Gastrocnemius medialis (tissue), 4 donors: Measurements from ENCODE around the gene CNOT10. TPM values are rescaled to one million over a fixed set of nuclear protein-coding genes. Genes with fewer than 3 reads are reported as not detected.
A peak's percentile ranks its signal among the peaks of the same experiment; 100 is the strongest.

Experiments
- ATAC-seq, 2 donors: fragments of 150-250 bp; one replicate each; pipeline ENCODE4 v1.9.1; 2016
- DNase-seq, 2 donors: peaks; one replicate each; pipeline ENCODE4 v3.0.0-alpha.2; 2019
- H3K27ac ChIP-seq, 4 donors: fragments of 200-600 bp; sonication (generic); 1 replicate in 1 of 4; 2 replicates in 3 of 4; pipeline ENCODE4 v1.5.1; 2016 to 2018; ENCODE audit warnings: mild to moderate bottlenecking in 2 of 4, moderate library complexity in 1 of 4
- H3K27me3 ChIP-seq, 3 donors: fragments of 200-600 bp; sonication (generic) in 2 of 3; 1 replicate in 1 of 3; 2 replicates in 2 of 3; pipeline versions ENCODE4 v1.5.1 to v1.6.0; 2016 to 2019; ENCODE audit warnings: mild to moderate bottlenecking in 1 of 3, moderate library complexity in 1 of 3
- H3K36me3 ChIP-seq, 2 donors: fragments of 200-600 bp; sonication (generic) in 1 of 2; one replicate each; pipeline ENCODE4 v1.5.1; 2017 to 2018
- H3K4me1 ChIP-seq, 2 donors: fragments of 200-600 bp; sonication (generic) in 1 of 2; one replicate each; pipeline ENCODE4 v1.5.1; 2016 to 2017; ENCODE audit warnings: mild to moderate bottlenecking in 2 of 2
- H3K4me3 ChIP-seq, 4 donors: fragments of 200-600 bp; sonication (generic) in 3 of 4; 1 replicate in 1 of 4; 2 replicates in 3 of 4; pipeline ENCODE4 v1.5.1; 2016 to 2019; ENCODE audit warnings: mild to moderate bottlenecking in 2 of 4
- H3K9me3 ChIP-seq, 3 donors: fragments of 200-600 bp; sonication (generic) in 2 of 3; 1 replicate in 1 of 3; 2 replicates in 2 of 3; pipeline ENCODE4 v1.5.1; 2016 to 2019
- POLR2A ChIP-seq, 2 donors: fragments of 450-650 bp; IDR thresholded peaks; one replicate each; pipeline ENCODE4 v1.6.1; 2017; ENCODE audit warnings: antibody characterized with exemption in 2 of 2, mild to moderate bottlenecking in 2 of 2, moderate library complexity in 2 of 2
- in situ Hi-C, 4 donors: fragments of 200-750 bp; cut with MboI; loops; one replicate each; pipeline versions ENCODE4 v1.15.0 to v1.8.0; 2017; ENCODE audit warnings: low sequenced_read_pairs in 4 of 4
- intact Hi-C: fragments of 100-400 bp; cut with DNase I; formaldehyde crosslinking; loops from one replicate; pipeline ENCODE4 v1.15.1; 2023; ENCODE audit warnings: low total_unique reads
- total RNA-seq, 4 donors: library from RNA; depleted of rRNA; stranded (reverse); fragments of >200 nt; gene quantifications; one replicate each; pipeline versions ENCODE4 v1.1.0 to v1.2.3, GENCODE V29; 2016
- TF ChIP-seq, protein P1 (sequence below), 5 experiments: fragments of 450-650 bp in 3 of 5; fragments of 200-600 bp in 2 of 5; sonication (generic) in 2 of 5; IDR thresholded peaks in 4 of 5; conservative IDR thresholded peaks in 1 of 5; 1 replicate in 4 of 5; 2 replicates in 1 of 5; pipeline ENCODE4 v1.5.1; 2016 to 2019; ENCODE audit warnings: antibody characterized with exemption in 5 of 5, mild to moderate bottlenecking in 3 of 5, moderate library complexity in 3 of 5

The CNOT10 gene
- total RNA-seq, 4 donors from 2014 or later, result 10.2 to 16.8 (median 10.9) TPM

DNA sequence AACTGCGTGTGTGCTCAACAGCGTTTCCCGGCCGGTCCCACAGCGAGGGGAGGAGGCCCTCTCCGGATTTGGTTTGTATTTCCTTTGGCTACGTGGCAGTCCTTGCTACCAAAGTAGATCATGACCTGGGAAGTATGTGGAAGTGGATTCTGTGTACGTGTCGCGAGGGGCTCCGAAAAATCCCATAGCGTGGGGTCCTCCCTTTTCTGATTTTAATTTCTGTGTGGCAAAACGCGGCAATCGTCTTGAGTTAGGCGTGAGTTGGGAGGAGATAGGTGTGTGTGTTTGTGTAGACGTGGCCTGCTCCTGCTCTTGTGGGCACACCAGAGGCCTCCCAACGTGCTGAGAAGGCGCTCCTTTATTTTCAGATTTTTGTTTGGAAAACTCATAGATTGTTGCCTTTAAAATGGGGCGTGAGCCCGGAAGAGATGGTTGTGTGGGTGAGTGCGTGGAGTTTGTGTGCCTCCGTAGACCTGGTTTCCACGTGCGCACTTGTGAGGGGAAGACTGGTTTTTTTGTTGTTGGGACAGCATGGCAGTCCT is 134.1 kb downstream of the CNOT10 start:
- Histone ChIP-seq H3K27me3 (peaks cover 58 to 77% (median 72%) of the 10 kb centered on the region in 3 donors), H3K9me3 (no peaks in the 10 kb centered on the region), H3K4me1 (peaks cover 0 to 10% of the 10 kb centered on the region in 2 donors), H3K4me3 (no peak overlapping the region), H3K36me3 (no peaks in the 10 kb centered on the region), H3K27ac (no peak overlapping the region)
- ATAC-seq (no peak), DNase-seq (no peak)
- intact Hi-C loops, result no loop called here
- TF ChIP-seq, protein P1, sequence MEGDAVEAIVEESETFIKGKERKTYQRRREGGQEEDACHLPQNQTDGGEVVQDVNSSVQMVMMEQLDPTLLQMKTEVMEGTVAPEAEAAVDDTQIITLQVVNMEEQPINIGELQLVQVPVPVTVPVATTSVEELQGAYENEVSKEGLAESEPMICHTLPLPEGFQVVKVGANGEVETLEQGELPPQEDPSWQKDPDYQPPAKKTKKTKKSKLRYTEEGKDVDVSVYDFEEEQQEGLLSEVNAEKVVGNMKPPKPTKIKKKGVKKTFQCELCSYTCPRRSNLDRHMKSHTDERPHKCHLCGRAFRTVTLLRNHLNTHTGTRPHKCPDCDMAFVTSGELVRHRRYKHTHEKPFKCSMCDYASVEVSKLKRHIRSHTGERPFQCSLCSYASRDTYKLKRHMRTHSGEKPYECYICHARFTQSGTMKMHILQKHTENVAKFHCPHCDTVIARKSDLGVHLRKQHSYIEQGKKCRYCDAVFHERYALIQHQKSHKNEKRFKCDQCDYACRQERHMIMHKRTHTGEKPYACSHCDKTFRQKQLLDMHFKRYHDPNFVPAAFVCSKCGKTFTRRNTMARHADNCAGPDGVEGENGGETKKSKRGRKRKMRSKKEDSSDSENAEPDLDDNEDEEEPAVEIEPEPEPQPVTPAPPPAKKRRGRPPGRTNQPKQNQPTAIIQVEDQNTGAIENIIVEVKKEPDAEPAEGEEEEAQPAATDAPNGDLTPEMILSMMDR (IDR thresholded peaks at IDR 0.05 in 4 of 5, conservative IDR thresholded peaks at IDR 0.05 in 1 of 5), result no peak
- no peak for TF ChIP-seq POLR2A (IDR thresholded peaks at IDR 0.05)
- in situ Hi-C loops, result no loop called here

DNA sequence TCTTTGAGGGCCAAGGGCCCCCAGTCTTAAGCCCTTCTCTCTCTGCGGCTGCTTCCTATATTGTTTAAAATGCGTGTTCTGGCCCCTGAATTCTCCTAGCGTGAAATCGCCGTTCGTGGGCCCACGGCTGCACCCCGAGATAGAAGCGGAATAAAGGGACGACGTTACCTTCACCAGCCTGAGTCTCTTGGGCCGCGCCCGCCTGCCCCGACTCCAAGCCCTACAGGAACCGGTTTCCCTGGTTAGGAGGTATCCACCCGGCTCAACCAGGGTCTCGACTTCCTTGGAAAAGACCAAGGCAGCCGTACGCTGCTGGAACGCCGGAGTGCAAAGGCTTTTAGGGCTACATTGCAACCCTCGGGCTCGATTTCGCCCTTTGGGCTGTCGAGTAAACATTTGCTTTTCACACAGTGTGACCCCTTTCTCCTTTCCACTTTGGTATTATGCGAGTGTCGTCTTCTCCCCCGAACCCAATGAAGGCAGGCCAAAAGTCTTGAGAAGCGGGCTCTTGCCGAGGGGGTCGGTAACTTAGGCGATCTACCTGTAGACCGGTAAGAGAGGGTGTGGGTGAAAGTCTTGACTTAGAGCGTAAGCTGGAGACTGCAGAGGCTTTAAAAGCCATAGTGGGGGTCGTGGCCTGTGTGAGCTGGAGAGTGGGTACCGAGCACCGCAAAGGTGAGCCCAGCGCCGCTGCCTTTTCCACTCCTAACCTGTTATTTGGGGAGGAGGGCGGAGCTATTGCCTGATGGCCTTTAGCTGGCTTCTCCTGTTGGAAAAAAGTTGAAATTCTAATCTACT is 134.8 kb downstream of the CNOT10 start:
- peaks cover 61 to 80% (median 79%) of the 10 kb centered on the region in 3 donors for H3K27me3 ChIP-seq
- H3K4me3 ChIP-seq, result no peak overlapping the region
- DNase-seq, result no peak
- in situ Hi-C loops, result no loop called here
- intact Hi-C loops, result no loop called here
- ATAC-seq, result no peak
- no peaks in the 10 kb centered on the region for H3K9me3 ChIP-seq
- H3K27ac ChIP-seq, result no peak overlapping the region
- H3K36me3 ChIP-seq, result no peaks in the 10 kb centered on the region
- TF ChIP-seq, protein P1 (IDR thresholded peaks at IDR 0.05 in 4 of 5, conservative IDR thresholded peaks at IDR 0.05 in 1 of 5), result no peak
- no peak for TF ChIP-seq POLR2A (IDR thresholded peaks at IDR 0.05)
- peaks cover 0 to 10% of the 10 kb centered on the region in 2 donors for H3K4me1 ChIP-seq

DNA sequence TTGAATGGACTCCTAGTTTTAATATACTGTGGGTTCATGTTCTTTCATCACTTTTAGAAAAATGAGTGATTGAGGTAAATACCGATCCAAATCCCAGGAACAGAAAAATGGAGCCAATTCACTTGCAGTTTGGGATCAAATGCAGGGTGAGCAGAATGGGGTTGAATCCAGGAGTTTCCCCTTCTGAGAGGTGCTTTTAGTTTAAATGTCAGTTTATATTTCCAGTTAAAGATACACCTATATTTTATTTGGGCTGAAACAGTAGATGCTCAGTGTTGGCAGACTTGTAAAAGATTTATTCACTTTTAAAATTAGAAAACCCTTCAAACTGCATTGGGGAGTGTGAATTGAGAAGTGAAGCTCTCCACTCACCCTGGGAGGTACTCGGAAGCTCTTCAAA is 135.4 kb downstream of the CNOT10 start:
- in situ Hi-C loops, result no loop called here
- Histone ChIP-seq H3K36me3 (no peaks in the 10 kb centered on the region), H3K9me3 (no peaks in the 10 kb centered on the region), H3K4me3 (no peak overlapping the region), H3K27ac (no peak overlapping the region), H3K4me1 (peaks cover 0 to 10% of the 10 kb centered on the region in 2 donors), H3K27me3 (peaks cover 64 to 82% (median 80%) of the 10 kb centered on the region in 3 donors)
- intact Hi-C loops, result no loop called here
- ATAC-seq (no peak), DNase-seq (no peak)
- TF ChIP-seq, protein P1 (IDR thresholded peaks at IDR 0.05 in 4 of 5, conservative IDR thresholded peaks at IDR 0.05 in 1 of 5), result no peak

GRCh38 chr3:32820971-32821685 is 136.1 kb downstream of the CNOT10 start:
- Histone ChIP-seq H3K9me3 (no peaks in the 10 kb centered on the region), H3K36me3 (no peaks in the 10 kb centered on the region), H3K4me3 (peak overlapping the region in 1 of 4 donors; percentile 19), H3K4me1 (peaks cover 0 to 10% of the 10 kb centered on the region in 2 donors), H3K27ac (no peak overlapping the region), H3K27me3 (peaks cover 64 to 77% (median 75%) of the 10 kb centered on the region in 3 donors)
- in situ Hi-C loops, result no loop called here
- intact Hi-C loops, result no loop called here
- TF ChIP-seq POLR2A (IDR thresholded peaks at IDR 0.05), result no peak
- TF ChIP-seq, protein P1 (IDR thresholded peaks at IDR 0.05 in 4 of 5, conservative IDR thresholded peaks at IDR 0.05 in 1 of 5), result no peak
- DNase-seq (no peak), ATAC-seq (no peak)
